ENCODE results near the gene CPLANE1.
"Not testable (repeated sequence)": the region's sequence is repeated elsewhere in the genome, so short reads cannot be mapped to it uniquely, and the experiment has no call there.

CPLANE1 gene

GRCh38 chr5:37272511-37272910, 23.3 kb upstream of the CPLANE1 start:
- TF ChIP-seq PPARA (CRISPR knock-in tag; IDR thresholded peaks at IDR 0.05; ENCODE audit: borderline replicate concordance): no peak
- TF ChIP-seq ISL1 (CRISPR knock-in tag; IDR thresholded peaks at IDR 0.05): peak; percentile 32; the same call in 1 of the 2 replicates
- peak; percentile 74 for ATAC-seq

- ATAC-seq: not testable (repeated sequence)
Measured at GRCh38 chr5:37268100-37268499, 18.9 kb upstream of the CPLANE1 start.

GRCh38 chr5:37255774-37256358, 6.7 kb upstream of the CPLANE1 start:
- TF ChIP-seq TOX (CRISPR knock-in tag; IDR thresholded peaks at IDR 0.05; ENCODE audit: borderline replicate concordance) (no peak), GLIS3 (CRISPR knock-in tag; IDR thresholded peaks at IDR 0.05) (no peak), PATZ1 (CRISPR knock-in tag; IDR thresholded peaks at IDR 0.05; ENCODE audit: borderline replicate concordance) (no peak), CREB5 (CRISPR knock-in tag; IDR thresholded peaks at IDR 0.05; ENCODE audit: low read depth) (no peak), ZNF8 (CRISPR knock-in tag; IDR thresholded peaks at IDR 0.05) (no peak), ZFP30 (CRISPR knock-in tag; IDR thresholded peaks at IDR 0.05) (no peak), ZFP3 (CRISPR knock-in tag; IDR thresholded peaks at IDR 0.05) (no peak), PPARA (CRISPR knock-in tag; IDR thresholded peaks at IDR 0.05; ENCODE audit: borderline replicate concordance) (no peak), ZNF565 (CRISPR knock-in tag; conservative IDR thresholded peaks at IDR 0.05; ENCODE audit: low read depth) (no peak), SNAI2 (CRISPR knock-in tag; IDR thresholded peaks at IDR 0.05) (no peak), TCF4 (CRISPR knock-in tag; IDR thresholded peaks at IDR 0.05; ENCODE audit: borderline replicate concordance) (no peak), ARNTL (CRISPR knock-in tag; IDR thresholded peaks at IDR 0.05; ENCODE audit: borderline replicate concordance, low read depth) (no peak), ZNF70 (CRISPR knock-in tag; IDR thresholded peaks at IDR 0.05) (no peak), POU6F1 (CRISPR knock-in tag; IDR thresholded peaks at IDR 0.05; ENCODE audit: borderline replicate concordance, low read depth) (no peak), RARB (CRISPR knock-in tag; IDR thresholded peaks at IDR 0.05) (no peak), BACH2 (CRISPR knock-in tag; IDR thresholded peaks at IDR 0.05; ENCODE audit: borderline replicate concordance) (no peak), TSHZ2 (CRISPR knock-in tag; IDR thresholded peaks at IDR 0.05) (no peak), OSR1 (CRISPR knock-in tag; IDR thresholded peaks at IDR 0.05) (no peak), CSRNP3 (CRISPR knock-in tag; IDR thresholded peaks at IDR 0.05) (no peak), CSDC2 (CRISPR knock-in tag; IDR thresholded peaks at IDR 0.05) (no peak)
- no peak for ATAC-seq

Measured in SK-N-SH treated with all-trans-retinoic acid at 6 μM for 48 hours (cell line).